ENCODE measurements around the gene SLC22A23.

GRCh38 chr6:3228046-3228671 is 228.7 kb downstream of the SLC22A23 start:
- TF ChIP-seq, protein P1, sequence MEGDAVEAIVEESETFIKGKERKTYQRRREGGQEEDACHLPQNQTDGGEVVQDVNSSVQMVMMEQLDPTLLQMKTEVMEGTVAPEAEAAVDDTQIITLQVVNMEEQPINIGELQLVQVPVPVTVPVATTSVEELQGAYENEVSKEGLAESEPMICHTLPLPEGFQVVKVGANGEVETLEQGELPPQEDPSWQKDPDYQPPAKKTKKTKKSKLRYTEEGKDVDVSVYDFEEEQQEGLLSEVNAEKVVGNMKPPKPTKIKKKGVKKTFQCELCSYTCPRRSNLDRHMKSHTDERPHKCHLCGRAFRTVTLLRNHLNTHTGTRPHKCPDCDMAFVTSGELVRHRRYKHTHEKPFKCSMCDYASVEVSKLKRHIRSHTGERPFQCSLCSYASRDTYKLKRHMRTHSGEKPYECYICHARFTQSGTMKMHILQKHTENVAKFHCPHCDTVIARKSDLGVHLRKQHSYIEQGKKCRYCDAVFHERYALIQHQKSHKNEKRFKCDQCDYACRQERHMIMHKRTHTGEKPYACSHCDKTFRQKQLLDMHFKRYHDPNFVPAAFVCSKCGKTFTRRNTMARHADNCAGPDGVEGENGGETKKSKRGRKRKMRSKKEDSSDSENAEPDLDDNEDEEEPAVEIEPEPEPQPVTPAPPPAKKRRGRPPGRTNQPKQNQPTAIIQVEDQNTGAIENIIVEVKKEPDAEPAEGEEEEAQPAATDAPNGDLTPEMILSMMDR (IDR thresholded peaks at IDR 0.05; ENCODE audit: low read depth, low read length) = no peak
- no peak for TF ChIP-seq EZH2phosphoT487 (IDR thresholded peaks at IDR 0.05; ENCODE audit: low read depth)

Data from OCI-LY3 (cell line).